ENCODE results near the gene MCTP1.

MCTP1 gene

GRCh38 chr5:94885931-94886330, 399.0 kb downstream of the MCTP1 start:
- Mint-ChIP-seq H3K27me3 (no peaks in the 10 kb centered on the region), H3K36me3 (ENCODE audit: low read depth) (no peaks in the 10 kb centered on the region), H3K9me3 (no peaks in the 10 kb centered on the region), H3K4me3 (no peak overlapping the region), H3K4me1 (ENCODE audit: low read depth) (no peaks in the 10 kb centered on the region), H3K27ac (no peak overlapping the region)

DNA sequence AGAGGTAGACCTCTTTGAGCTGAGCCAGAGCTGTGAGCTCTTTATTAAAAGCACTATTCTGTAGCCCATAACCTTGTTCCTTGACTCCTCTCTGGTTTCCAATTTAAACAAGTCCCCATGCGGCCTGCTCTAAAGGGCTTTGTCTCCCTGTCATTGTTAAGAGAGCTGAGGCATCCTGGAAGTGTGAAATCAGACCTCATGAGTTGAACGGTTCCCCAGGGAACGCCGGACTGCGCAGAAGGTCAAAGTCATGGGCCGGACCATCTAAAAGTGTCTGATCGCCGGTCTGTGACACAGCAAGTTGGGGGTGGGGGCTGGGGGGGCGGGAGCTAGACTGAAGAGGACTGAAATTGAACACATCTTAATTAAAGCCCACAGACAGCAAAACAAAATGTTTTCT, 400.6 kb downstream of the MCTP1 start:
- Mint-ChIP-seq H3K27ac (no peak overlapping the region), H3K4me1 (ENCODE audit: low read depth) (no peaks in the 10 kb centered on the region), H3K4me3 (no peak overlapping the region), H3K27me3 (no peaks in the 10 kb centered on the region), H3K9me3 (no peaks in the 10 kb centered on the region), H3K36me3 (ENCODE audit: low read depth) (no peaks in the 10 kb centered on the region)

DNA sequence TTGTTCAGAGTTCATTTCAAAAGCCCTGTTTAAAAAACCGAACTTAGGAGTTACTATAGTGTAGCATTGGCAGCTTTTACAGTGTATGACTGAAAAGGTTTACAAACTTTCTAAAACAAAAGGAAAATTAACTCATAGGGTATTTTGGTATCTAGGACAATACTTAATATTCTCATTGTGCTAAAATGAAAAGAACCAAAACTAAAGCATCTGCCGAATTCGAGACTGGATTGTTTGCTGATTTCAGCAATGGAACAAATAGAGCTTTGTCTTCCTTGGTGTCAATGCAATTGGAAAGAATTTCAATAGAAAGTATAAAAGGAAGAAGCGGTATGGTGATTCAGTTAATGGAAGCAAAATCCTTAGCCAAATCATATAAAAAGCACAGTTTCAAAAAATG, 412.4 kb downstream of the MCTP1 start:
- no peak overlapping the region for H3K4me3 Mint-ChIP-seq
- no peaks in the 10 kb centered on the region for H3K27me3 Mint-ChIP-seq
- H3K9me3 Mint-ChIP-seq: no peaks in the 10 kb centered on the region
- H3K36me3 Mint-ChIP-seq (ENCODE audit: low read depth): no peaks in the 10 kb centered on the region
- H3K27ac Mint-ChIP-seq: no peak overlapping the region
- no peaks in the 10 kb centered on the region for H3K4me1 Mint-ChIP-seq (ENCODE audit: low read depth)

- Mint-ChIP-seq H3K4me1 (ENCODE audit: low read depth) (no peaks in the 10 kb centered on the region), H3K36me3 (ENCODE audit: low read depth) (no peaks in the 10 kb centered on the region), H3K9me3 (no peaks in the 10 kb centered on the region), H3K27me3 (no peaks in the 10 kb centered on the region), H3K4me3 (no peak overlapping the region), H3K27ac (no peak overlapping the region)
These were observed 414.2 kb downstream of the MCTP1 start for GRCh38 chr5:94870511-94871183.

GRCh38 chr5:94869921-94870320, 415.0 kb downstream of the MCTP1 start:
- Mint-ChIP-seq H3K27ac (no peak overlapping the region), H3K36me3 (ENCODE audit: low read depth) (no peaks in the 10 kb centered on the region), H3K9me3 (no peaks in the 10 kb centered on the region), H3K27me3 (no peaks in the 10 kb centered on the region), H3K4me1 (ENCODE audit: low read depth) (no peaks in the 10 kb centered on the region), H3K4me3 (no peak overlapping the region)

GRCh38 chr5:94863951-94864350, 420.9 kb downstream of the MCTP1 start:
- Mint-ChIP-seq H3K36me3 (ENCODE audit: low read depth) (no peaks in the 10 kb centered on the region), H3K27ac (no peak overlapping the region), H3K4me3 (no peak overlapping the region), H3K27me3 (no peaks in the 10 kb centered on the region), H3K9me3 (no peaks in the 10 kb centered on the region), H3K4me1 (ENCODE audit: low read depth) (no peaks in the 10 kb centered on the region)

GRCh38 chr5:94857111-94857510, 427.8 kb downstream of the MCTP1 start:
- H3K9me3 Mint-ChIP-seq: no peaks in the 10 kb centered on the region
- H3K4me3 Mint-ChIP-seq: no peak overlapping the region
- no peaks in the 10 kb centered on the region for H3K4me1 Mint-ChIP-seq (ENCODE audit: low read depth)
- no peaks in the 10 kb centered on the region for H3K27me3 Mint-ChIP-seq
- no peak overlapping the region for H3K27ac Mint-ChIP-seq
- H3K36me3 Mint-ChIP-seq (ENCODE audit: low read depth): no peaks in the 10 kb centered on the region

GRCh38 chr5:94856257-94856800, 428.6 kb downstream of the MCTP1 start:
- H3K36me3 Mint-ChIP-seq (ENCODE audit: low read depth): no peaks in the 10 kb centered on the region
- no peaks in the 10 kb centered on the region for H3K4me1 Mint-ChIP-seq (ENCODE audit: low read depth)
- H3K9me3 Mint-ChIP-seq: no peaks in the 10 kb centered on the region
- H3K27ac Mint-ChIP-seq: no peak overlapping the region
- H3K27me3 Mint-ChIP-seq: no peaks in the 10 kb centered on the region
- H3K4me3 Mint-ChIP-seq: no peak overlapping the region

DNA sequence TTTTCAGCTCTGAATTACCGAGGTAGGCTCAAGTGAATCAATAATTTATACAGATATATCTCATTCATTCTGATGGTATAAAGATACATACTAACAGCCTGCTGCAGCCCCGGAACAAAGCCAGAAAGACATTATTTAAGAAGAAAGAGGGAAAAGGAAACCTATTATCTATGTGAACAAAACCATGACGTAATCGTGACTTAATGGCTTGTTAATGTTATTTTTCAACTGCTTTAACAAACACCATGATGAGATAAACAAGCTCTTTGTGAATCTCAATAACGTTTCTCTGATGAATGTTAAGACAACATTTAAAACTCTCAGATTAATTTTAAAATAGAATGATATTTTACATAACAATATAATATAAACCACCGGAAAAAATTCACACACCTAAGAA, 429.4 kb downstream of the MCTP1 start:
- Mint-ChIP-seq H3K27ac (no peak overlapping the region), H3K4me3 (no peak overlapping the region), H3K36me3 (ENCODE audit: low read depth) (no peaks in the 10 kb centered on the region), H3K9me3 (no peaks in the 10 kb centered on the region), H3K27me3 (no peaks in the 10 kb centered on the region), H3K4me1 (ENCODE audit: low read depth) (no peaks in the 10 kb centered on the region)

DNA sequence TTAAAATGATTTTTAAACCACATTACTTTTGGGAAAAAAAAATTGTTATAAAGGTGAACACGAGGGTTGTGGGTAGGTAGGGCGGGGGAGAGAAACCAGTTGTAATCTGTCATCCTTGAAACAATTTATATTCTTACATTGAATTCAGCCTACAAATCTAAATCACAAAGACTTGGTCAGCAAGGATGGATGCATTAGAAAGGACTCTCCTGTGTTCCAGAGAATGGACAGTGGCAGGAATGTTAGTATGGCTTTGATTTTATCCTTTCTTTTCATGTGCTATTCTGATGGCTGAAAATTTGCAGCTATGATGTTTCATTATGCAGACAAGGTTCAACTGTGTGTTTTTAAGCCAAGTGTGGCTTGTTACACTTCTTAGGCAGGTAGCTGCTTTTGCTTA, 431.8 kb downstream of the MCTP1 start:
- H3K4me1 Mint-ChIP-seq (ENCODE audit: low read depth): no peaks in the 10 kb centered on the region
- H3K27me3 Mint-ChIP-seq: no peaks in the 10 kb centered on the region
- no peaks in the 10 kb centered on the region for H3K9me3 Mint-ChIP-seq
- H3K36me3 Mint-ChIP-seq (ENCODE audit: low read depth): no peaks in the 10 kb centered on the region
- no peak overlapping the region for H3K27ac Mint-ChIP-seq
- H3K4me3 Mint-ChIP-seq: no peak overlapping the region

- H3K9me3 Mint-ChIP-seq: no peaks in the 10 kb centered on the region
- no peaks in the 10 kb centered on the region for H3K36me3 Mint-ChIP-seq (ENCODE audit: low read depth)
- H3K27me3 Mint-ChIP-seq: no peaks in the 10 kb centered on the region
- no peak overlapping the region for H3K4me3 Mint-ChIP-seq
- no peaks in the 10 kb centered on the region for H3K4me1 Mint-ChIP-seq (ENCODE audit: low read depth)
- no peak overlapping the region for H3K27ac Mint-ChIP-seq
These were observed 433.9 kb downstream of the MCTP1 start for GRCh38 chr5:94850960-94851359.

GRCh38 chr5:94849821-94850736, 434.8 kb downstream of the MCTP1 start:
- no peaks in the 10 kb centered on the region for H3K27me3 Mint-ChIP-seq
- no peaks in the 10 kb centered on the region for H3K36me3 Mint-ChIP-seq (ENCODE audit: low read depth)
- no peak overlapping the region for H3K27ac Mint-ChIP-seq
- no peak overlapping the region for H3K4me3 Mint-ChIP-seq
- H3K9me3 Mint-ChIP-seq: no peaks in the 10 kb centered on the region
- no peaks in the 10 kb centered on the region for H3K4me1 Mint-ChIP-seq (ENCODE audit: low read depth)

GRCh38 chr5:94849324-94849723, 435.6 kb downstream of the MCTP1 start:
- no peaks in the 10 kb centered on the region for H3K36me3 Mint-ChIP-seq (ENCODE audit: low read depth)
- H3K27ac Mint-ChIP-seq: no peak overlapping the region
- no peaks in the 10 kb centered on the region for H3K9me3 Mint-ChIP-seq
- H3K27me3 Mint-ChIP-seq: no peaks in the 10 kb centered on the region
- H3K4me1 Mint-ChIP-seq (ENCODE audit: low read depth): no peaks in the 10 kb centered on the region
- H3K4me3 Mint-ChIP-seq: no peak overlapping the region

DNA sequence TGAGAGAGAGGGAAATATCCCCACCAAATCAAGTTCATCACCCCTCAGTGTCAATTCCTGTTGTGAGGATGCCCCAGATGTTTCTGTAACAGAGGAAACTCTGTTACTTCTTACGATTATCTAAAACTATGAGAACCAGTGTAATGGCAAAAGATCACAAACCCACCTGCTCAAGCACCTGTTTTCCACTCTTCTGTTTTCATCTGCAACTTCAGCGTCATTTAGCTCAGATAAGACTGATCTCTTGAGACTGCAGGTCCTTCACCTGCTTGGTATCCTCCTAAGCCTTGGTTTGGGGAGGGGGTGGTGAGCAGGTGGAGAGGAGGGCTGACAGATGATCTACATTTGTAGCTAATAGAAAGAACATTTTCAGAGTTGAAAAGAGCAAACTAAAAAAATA, 437.2 kb downstream of the MCTP1 start:
- Mint-ChIP-seq H3K36me3 (ENCODE audit: low read depth) (no peaks in the 10 kb centered on the region), H3K4me3 (no peak overlapping the region), H3K4me1 (ENCODE audit: low read depth) (no peaks in the 10 kb centered on the region)

DNA sequence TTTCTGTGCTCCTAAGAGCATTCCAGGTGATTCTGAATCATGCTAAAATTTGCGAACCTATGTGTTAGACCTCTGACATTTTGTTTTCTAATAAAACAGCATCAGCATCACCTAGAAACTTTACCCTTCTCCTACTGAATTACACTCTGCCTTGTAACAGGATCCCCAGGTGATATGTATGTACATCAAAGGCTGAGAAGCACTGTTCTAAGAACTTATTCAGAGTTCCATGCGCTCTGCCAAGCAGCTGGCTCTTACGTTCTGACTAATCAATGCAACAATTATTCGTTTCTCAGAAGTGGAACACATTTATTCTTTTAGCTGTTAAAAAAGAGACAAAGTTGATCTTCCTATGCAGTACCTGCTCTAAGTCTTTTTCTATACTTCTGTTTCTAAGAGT, 437.9 kb downstream of the MCTP1 start:
- no peak overlapping the region for H3K4me3 Mint-ChIP-seq
- no peaks in the 10 kb centered on the region for H3K27me3 Mint-ChIP-seq
- H3K9me3 Mint-ChIP-seq: no peaks in the 10 kb centered on the region
- H3K36me3 Mint-ChIP-seq (ENCODE audit: low read depth): no peaks in the 10 kb centered on the region
- no peak overlapping the region for H3K27ac Mint-ChIP-seq
- no peaks in the 10 kb centered on the region for H3K4me1 Mint-ChIP-seq (ENCODE audit: low read depth)

More for the DNA sequence above, 437.2 kb downstream of the MCTP1 start:
- Mint-ChIP-seq H3K27me3 (no peaks in the 10 kb centered on the region), H3K27ac (no peak overlapping the region), H3K9me3 (no peaks in the 10 kb centered on the region)

Measured in stimulated activated naive CD8-positive, alpha-beta T cell treated with anti-CD3 and anti-CD28 coated beads, Interleukin-15, Interleukin-2, amounts not matched to agents 100 ng/mL and 50 ng/mL, for 24 hours (primary cell).